Natural killer cell (primary cell): ENCODE measurements around the gene CASP2. TPM values are rescaled to one million over a fixed set of nuclear protein-coding genes. Genes with fewer than 3 reads are reported as not detected.
"Not testable (repeated sequence)": the region's sequence is repeated elsewhere in the genome, so short reads cannot be mapped to it uniquely, and the experiment has no call there.

Source experiments
- ATAC-seq, 3 donors: fragments of 150-1000 bp in 2 of 3; fragments of 200-7000 bp in 1 of 3; cut with Tn5 transposase; 1 replicate in 1 of 3; 2 replicates in 2 of 3; pipeline ENCODE4 v1.10.0; 2021; ENCODE audit warnings: mild to moderate bottlenecking in 2 of 3, moderate library complexity in 2 of 3
- DNase-seq, 2 donors: peaks; one replicate each; pipeline versions ENCODE4 v3.0.0 to v3.0.0-alpha.2; 2013 to 2021; ENCODE audit warnings: mixed read lengths in 1 of 2
- H3K27ac ChIP-seq: one replicate; pipeline ENCODE4 v1.5.1; 2013; ENCODE audit warnings: mild to moderate bottlenecking, low read length
- H3K27me3 ChIP-seq: one replicate; pipeline ENCODE4 v1.6.1; 2013; ENCODE audit warnings: low read length; ENCODE audit not compliant: control insufficient read depth, insufficient read depth
- H3K36me3 ChIP-seq: one replicate; pipeline ENCODE4 v1.6.1; 2013; ENCODE audit warnings: low read length; ENCODE audit not compliant: control insufficient read depth, insufficient read depth
- H3K4me1 ChIP-seq: one replicate; pipeline ENCODE4 v1.6.1; 2013; ENCODE audit warnings: low read length; ENCODE audit not compliant: control insufficient read depth, insufficient read depth
- H3K4me3 ChIP-seq: one replicate; pipeline ENCODE4 v1.5.1; 2013; ENCODE audit warnings: low read length
- H3K9me3 ChIP-seq: one replicate; pipeline ENCODE4 v1.6.1; 2013; ENCODE audit warnings: low read length; ENCODE audit not compliant: control insufficient read depth, insufficient read depth
- H3K27ac Mint-ChIP-seq, 2 donors: one replicate each; pipeline ENCODE4 v1.8.0; 2022; ENCODE audit warnings: mild to moderate bottlenecking in 2 of 2, mixed read lengths in 2 of 2, moderate library complexity in 1 of 2
- H3K27me3 Mint-ChIP-seq, 2 donors: one replicate each; pipeline ENCODE4 v1.8.0; 2022; ENCODE audit warnings: low read depth in 2 of 2, mixed read lengths in 2 of 2
- H3K36me3 Mint-ChIP-seq: one replicate; pipeline ENCODE4 v1.8.0; 2022; ENCODE audit warnings: mixed read lengths
- H3K4me1 Mint-ChIP-seq, 2 donors: one replicate each; pipeline ENCODE4 v1.8.0; 2022; ENCODE audit warnings: mixed read lengths in 2 of 2
- H3K4me3 Mint-ChIP-seq: one replicate; pipeline ENCODE4 v1.8.0; 2022; ENCODE audit warnings: mild to moderate bottlenecking, moderate library complexity, mixed read lengths
- H3K9me3 Mint-ChIP-seq, 2 donors: one replicate each; pipeline ENCODE4 v1.8.0; 2022; ENCODE audit warnings: mixed read lengths in 2 of 2
- WGBS: methylation state at CpG from one replicate; pipeline ENCODE4 v1.1.7; 2013; ENCODE audit warnings: missing lambda C conversion rate; ENCODE audit not compliant: insufficient coverage; 5-methylcytosine and 5-hydroxymethylcytosine counted together
- intact Hi-C: fragments of 100-400 bp; cut with micrococcal nuclease; formaldehyde crosslinking; loops from one replicate; pipeline ENCODE4 v1.14.2; 2022
- total RNA-seq, 4 donors: library from RNA; stranded (reverse); fragments of 120-200 nt in 1 of 4; gene quantifications; one replicate each; pipeline versions ENCODE4 v1.2.3 to v1.2.4, GENCODE V29; 2013 to 2022
- TF ChIP-seq, protein P1 (sequence below): fragments of 200-600 bp; IDR thresholded peaks from one replicate; pipeline ENCODE4 v1.8.0; 2022; ENCODE audit warnings: antibody characterized with exemption

Gene CASP2
- total RNA-seq, 3 donors from 2014 or later (not counting 1 experiment from before 2014, with no cell fraction given): 36.7 to 60.5 (median 54.7) TPM

- WGBS: 100% methylated on average over 1 of the region's 1 CpG
- Mint-ChIP-seq H3K9me3 (no peaks in the 10 kb centered on the region), H3K4me3 (peak overlapping the region; percentile 74), H3K4me1 (peaks cover 29 to 34% of the 10 kb centered on the region in 2 donors), H3K27ac (peak overlapping the region; percentile 7 to 22), H3K36me3 (no peaks in the 10 kb centered on the region), H3K27me3 (no peaks in the 10 kb centered on the region)
- H3K4me3 ChIP-seq: no peak overlapping the region
- peaks cover 18% of the 10 kb centered on the region for H3K4me1 ChIP-seq
- peaks cover 11% of the 10 kb centered on the region for H3K36me3 ChIP-seq
- no peaks in the 10 kb centered on the region for H3K9me3 ChIP-seq
- ATAC-seq: no peak
- no peak overlapping the region for H3K27ac ChIP-seq
- no peak for DNase-seq
- TF ChIP-seq, protein P1, sequence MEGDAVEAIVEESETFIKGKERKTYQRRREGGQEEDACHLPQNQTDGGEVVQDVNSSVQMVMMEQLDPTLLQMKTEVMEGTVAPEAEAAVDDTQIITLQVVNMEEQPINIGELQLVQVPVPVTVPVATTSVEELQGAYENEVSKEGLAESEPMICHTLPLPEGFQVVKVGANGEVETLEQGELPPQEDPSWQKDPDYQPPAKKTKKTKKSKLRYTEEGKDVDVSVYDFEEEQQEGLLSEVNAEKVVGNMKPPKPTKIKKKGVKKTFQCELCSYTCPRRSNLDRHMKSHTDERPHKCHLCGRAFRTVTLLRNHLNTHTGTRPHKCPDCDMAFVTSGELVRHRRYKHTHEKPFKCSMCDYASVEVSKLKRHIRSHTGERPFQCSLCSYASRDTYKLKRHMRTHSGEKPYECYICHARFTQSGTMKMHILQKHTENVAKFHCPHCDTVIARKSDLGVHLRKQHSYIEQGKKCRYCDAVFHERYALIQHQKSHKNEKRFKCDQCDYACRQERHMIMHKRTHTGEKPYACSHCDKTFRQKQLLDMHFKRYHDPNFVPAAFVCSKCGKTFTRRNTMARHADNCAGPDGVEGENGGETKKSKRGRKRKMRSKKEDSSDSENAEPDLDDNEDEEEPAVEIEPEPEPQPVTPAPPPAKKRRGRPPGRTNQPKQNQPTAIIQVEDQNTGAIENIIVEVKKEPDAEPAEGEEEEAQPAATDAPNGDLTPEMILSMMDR: no peak
- intact Hi-C loops: no loop called here
- H3K27me3 ChIP-seq: no peaks in the 10 kb centered on the region
Observed at GRCh38 chr7:143261901-143262300, 26.2 kb upstream of the CASP2 start.

GRCh38 chr7:143263266-143264195 lies 24.6 kb upstream of the CASP2 start, which contains the start of gene GSTK1:
Gene GSTK1 (plus strand): TSS chr7:143263441. CDS start chr7:143263514, 73 bp downstream.
- H3K4me1 ChIP-seq: peaks cover 18% of the 10 kb centered on the region

GRCh38 chr7:143264196-143264568 lies 24.0 kb upstream of the CASP2 start:
- H3K27me3 ChIP-seq, ATAC-seq, H3K9me3 ChIP-seq, intact Hi-C loops, H3K9me3 Mint-ChIP-seq, H3K27me3 Mint-ChIP-seq, DNase-seq, H3K36me3 Mint-ChIP-seq: not testable (repeated sequence)
- Histone ChIP-seq H3K36me3 (peaks cover 32% of the 10 kb centered on the region), H3K4me3 (peak overlapping the region; percentile 95), H3K27ac (peak overlapping the region; percentile 71), H3K4me1 (peaks cover 18% of the 10 kb centered on the region)
- H3K27ac Mint-ChIP-seq: peak overlapping the region; percentile 69 to 93
- H3K4me3 Mint-ChIP-seq: peak overlapping the region; percentile 95
- WGBS: 52% methylated on average over 15 of the region's 15 CpGs
- peaks cover 24 to 34% of the 10 kb centered on the region in 2 donors for H3K4me1 Mint-ChIP-seq

More at GRCh38 chr7:143263266-143264195, 24.6 kb upstream of the CASP2 start, which contains the start of gene GSTK1:
- H3K36me3 Mint-ChIP-seq: no peaks in the 10 kb centered on the region
- Histone ChIP-seq H3K27me3 (no peaks in the 10 kb centered on the region), H3K27ac (peak within 1 kb of the TSS; percentile 71), H3K36me3 (peaks cover 26% of the 10 kb centered on the region), H3K9me3 (no peaks in the 10 kb centered on the region), H3K4me3 (peak within 1 kb of the TSS; percentile 95)
- peaks cover 29 to 34% of the 10 kb centered on the region in 2 donors for H3K4me1 Mint-ChIP-seq
- no peaks in the 10 kb centered on the region for H3K27me3 Mint-ChIP-seq
- DNase-seq: peak; percentile 64 to 85
- TF ChIP-seq, protein P1: no peak
- intact Hi-C loops: no loop called here
- ATAC-seq: peak; percentile 97 to 99 (median 98)
- H3K27ac Mint-ChIP-seq: peak within 1 kb of the TSS; percentile 74 to 93
- peak within 1 kb of the TSS; percentile 95 for H3K4me3 Mint-ChIP-seq
- no peaks in the 10 kb centered on the region for H3K9me3 Mint-ChIP-seq
- WGBS: under 1% methylated on average over 47 of the region's 48 CpGs

DNA sequence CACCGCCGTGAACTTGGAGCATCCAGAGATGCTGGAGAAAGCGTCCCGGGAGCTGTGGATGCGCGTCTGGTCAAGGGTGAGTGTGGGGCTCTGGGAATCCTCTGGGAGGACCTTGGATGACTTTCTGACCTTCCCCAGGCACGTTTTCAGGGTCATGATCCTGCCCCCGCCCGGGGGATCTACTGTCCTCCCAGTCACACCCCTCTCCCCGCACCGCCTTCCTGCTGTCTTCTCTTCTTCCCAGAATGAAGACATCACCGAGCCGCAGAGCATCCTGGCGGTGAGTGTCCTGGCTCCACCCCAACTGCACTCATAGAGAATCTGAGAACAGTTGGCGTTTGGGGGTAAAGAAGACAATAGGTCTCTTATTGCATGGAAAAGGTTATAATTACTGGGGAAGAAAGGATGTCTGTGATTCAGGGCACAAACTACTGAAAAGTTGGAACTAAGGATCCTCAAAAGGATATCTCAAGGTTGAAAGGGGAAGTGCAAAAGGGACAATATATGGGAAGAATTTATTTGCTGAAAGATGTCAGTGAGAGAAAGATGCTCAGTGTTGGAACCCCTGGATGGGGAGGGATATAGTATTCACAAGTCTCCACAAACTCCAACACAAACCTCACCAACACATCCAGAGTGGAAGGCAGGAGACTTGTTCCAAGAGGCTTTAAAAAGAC lies 23.0 kb upstream of the CASP2 start:
- no peaks in the 10 kb centered on the region for H3K9me3 Mint-ChIP-seq
- H3K4me3 Mint-ChIP-seq: peak overlapping the region; percentile 95
- Histone ChIP-seq H3K27ac (no peak overlapping the region), H3K36me3 (peaks cover 42% of the 10 kb centered on the region), H3K4me1 (peaks cover 18% of the 10 kb centered on the region), H3K9me3 (no peaks in the 10 kb centered on the region), H3K4me3 (no peak overlapping the region), H3K27me3 (no peaks in the 10 kb centered on the region)
- DNase-seq: no peak
- no peaks in the 10 kb centered on the region for H3K27me3 Mint-ChIP-seq
- intact Hi-C loops: no loop called here
- H3K36me3 Mint-ChIP-seq: no peaks in the 10 kb centered on the region
- no peak for ATAC-seq
- peak overlapping the region; percentile 69 to 93 for H3K27ac Mint-ChIP-seq
- H3K4me1 Mint-ChIP-seq: peaks cover 24 to 34% of the 10 kb centered on the region in 2 donors
- TF ChIP-seq, protein P1: no peak
- WGBS: 90% methylated on average over 15 of the region's 15 CpGs
